ENCODE results near the gene DCANP1. TPM values are rescaled to one million over a fixed set of nuclear protein-coding genes. Genes with fewer than 3 reads are reported as not detected.

DCANP1 gene
- total RNA-seq, 1 donor from 2014 or later, result not detected

DNA sequence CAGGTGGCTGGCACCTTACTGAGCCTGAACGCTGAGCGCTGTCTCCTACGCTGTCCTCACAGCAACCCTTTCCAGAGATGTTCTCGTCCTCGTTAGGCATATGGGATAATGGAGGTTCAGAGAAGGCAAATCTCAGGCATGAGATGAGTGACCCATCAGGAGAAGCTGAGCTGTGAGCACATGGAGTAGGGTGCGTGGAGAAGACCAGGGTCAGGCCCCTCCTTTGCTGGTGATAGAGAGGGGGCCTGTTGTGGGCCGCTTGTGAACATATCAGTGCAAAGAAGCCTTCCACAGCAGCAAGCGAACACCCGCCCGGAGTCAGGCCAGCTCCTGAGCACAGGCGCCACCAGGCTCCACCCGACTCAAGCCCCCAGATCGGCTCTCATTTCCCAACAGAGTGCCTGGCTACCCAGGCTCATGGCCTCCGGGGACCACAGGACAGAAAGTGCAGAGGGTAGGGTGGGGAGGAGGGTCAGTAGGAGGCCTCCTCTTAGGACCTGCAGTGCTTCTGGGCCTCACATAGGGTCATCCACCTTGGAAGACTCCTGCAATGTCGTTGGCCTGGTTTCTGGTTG, 20.0 kb upstream of the DCANP1 start:
- H3K27ac Mint-ChIP-seq (ENCODE audit: unreplicated experiment), result no peak overlapping the region
- H3K27me3 Mint-ChIP-seq (ENCODE audit: low read depth), result peaks cover 79% of the 10 kb centered on the region
- no peaks in the 10 kb centered on the region for H3K9me3 Mint-ChIP-seq (ENCODE audit: low read depth)
- H3K36me3 Mint-ChIP-seq (ENCODE audit: low read depth), result no peaks in the 10 kb centered on the region
- TF ChIP-seq, protein P1, sequence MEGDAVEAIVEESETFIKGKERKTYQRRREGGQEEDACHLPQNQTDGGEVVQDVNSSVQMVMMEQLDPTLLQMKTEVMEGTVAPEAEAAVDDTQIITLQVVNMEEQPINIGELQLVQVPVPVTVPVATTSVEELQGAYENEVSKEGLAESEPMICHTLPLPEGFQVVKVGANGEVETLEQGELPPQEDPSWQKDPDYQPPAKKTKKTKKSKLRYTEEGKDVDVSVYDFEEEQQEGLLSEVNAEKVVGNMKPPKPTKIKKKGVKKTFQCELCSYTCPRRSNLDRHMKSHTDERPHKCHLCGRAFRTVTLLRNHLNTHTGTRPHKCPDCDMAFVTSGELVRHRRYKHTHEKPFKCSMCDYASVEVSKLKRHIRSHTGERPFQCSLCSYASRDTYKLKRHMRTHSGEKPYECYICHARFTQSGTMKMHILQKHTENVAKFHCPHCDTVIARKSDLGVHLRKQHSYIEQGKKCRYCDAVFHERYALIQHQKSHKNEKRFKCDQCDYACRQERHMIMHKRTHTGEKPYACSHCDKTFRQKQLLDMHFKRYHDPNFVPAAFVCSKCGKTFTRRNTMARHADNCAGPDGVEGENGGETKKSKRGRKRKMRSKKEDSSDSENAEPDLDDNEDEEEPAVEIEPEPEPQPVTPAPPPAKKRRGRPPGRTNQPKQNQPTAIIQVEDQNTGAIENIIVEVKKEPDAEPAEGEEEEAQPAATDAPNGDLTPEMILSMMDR (IDR thresholded peaks at IDR 0.05), result no peak
- DNase-seq (ENCODE audit: low spot score), result peak; percentile 60
- H3K4me3 Mint-ChIP-seq (ENCODE audit: unreplicated experiment), result no peak overlapping the region
- H3K4me1 Mint-ChIP-seq (ENCODE audit: low read depth), result peaks cover 7% of the 10 kb centered on the region

DNA sequence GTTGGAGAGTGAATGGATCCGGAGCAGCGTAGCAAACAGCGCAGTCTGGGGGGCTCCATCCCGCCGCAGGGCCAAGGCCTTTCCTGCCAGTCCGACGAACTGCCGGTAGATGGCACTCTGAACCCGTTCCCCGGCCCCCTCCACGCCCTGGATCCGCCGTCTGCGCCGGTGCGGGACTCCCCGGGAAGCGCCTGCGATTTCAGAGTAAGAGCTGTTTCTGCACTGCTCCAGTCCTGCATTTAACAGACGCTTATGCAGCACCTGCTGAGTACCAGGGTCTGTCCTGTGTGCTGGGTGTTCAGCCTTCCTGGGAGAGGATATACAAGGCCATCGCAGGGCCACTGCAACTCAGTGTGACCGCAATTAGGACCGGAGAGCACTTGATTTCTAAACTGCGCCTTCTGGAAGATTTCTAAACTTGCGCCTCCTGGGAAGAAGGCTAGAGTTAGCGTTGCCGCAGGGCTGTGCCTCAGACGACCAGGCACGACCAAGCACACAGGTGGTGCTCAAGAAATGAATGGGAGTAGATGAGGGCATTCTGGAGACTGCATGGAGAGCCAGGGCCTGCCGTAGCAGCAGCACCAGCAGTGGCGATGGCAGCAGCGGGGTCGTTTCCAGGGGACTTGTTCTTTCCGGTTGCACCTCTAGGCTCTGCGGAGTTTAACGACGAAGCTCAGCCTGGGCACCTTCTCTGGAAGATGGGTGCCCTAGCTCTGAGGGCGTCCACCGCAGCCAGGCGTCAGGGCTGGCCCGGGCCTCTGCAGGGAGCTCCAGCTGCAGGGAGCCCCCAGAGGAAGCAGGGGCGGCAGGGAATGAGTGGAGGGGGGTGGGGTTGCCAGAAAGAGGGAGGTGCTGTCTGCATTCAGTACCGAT, 19.3 kb upstream of the DCANP1 start:
- H3K4me1 Mint-ChIP-seq (ENCODE audit: low read depth), result peaks cover 7% of the 10 kb centered on the region
- DNase-seq (ENCODE audit: low spot score), result peak; percentile 92
- no peak overlapping the region for H3K27ac Mint-ChIP-seq (ENCODE audit: unreplicated experiment)
- H3K36me3 Mint-ChIP-seq (ENCODE audit: low read depth), result no peaks in the 10 kb centered on the region
- H3K4me3 Mint-ChIP-seq (ENCODE audit: unreplicated experiment), result peak overlapping the region; percentile 61
- peaks cover 75% of the 10 kb centered on the region for H3K27me3 Mint-ChIP-seq (ENCODE audit: low read depth)
- no peaks in the 10 kb centered on the region for H3K9me3 Mint-ChIP-seq (ENCODE audit: low read depth)
- TF ChIP-seq, protein P1 (IDR thresholded peaks at IDR 0.05), result peak; percentile 97

DNA sequence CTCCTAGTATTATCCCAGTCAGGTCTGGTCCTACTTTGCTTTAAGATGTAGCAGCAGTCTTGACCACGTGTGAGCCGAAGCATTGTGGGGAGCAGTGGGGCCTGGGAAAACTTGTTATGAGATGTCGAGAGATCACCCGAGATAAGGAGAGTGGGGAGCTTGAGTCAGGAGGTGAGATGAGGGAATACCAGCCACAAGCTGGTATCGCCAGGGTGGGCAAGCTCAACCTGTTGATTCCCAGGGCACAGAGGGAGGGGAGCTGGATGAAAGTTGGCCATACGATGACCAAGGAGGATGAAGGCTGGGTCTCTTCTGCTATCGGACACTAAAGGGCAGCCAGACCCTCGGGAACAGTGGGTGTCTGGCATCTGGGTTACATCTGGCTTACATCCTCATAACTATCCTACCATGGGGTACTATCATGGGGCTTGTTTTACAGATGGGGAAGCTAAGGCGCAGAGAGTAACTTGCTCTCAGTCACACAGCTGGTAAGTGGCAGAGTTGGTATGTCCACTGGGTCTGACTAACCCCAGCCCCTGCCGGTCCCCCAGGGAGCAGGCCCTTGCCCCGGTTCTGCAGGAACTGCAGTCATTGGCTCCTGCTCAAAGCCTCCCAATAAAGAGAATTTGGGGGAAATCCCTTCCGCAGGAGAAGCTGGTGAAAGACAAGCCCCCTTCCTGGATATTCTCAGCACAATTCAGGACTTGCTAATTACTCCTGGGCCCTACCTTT, 18.4 kb upstream of the DCANP1 start:
- Mint-ChIP-seq H3K4me1 (ENCODE audit: low read depth) (peaks cover 7% of the 10 kb centered on the region), H3K36me3 (ENCODE audit: low read depth) (no peaks in the 10 kb centered on the region), H3K27me3 (ENCODE audit: low read depth) (peaks cover 74% of the 10 kb centered on the region), H3K27ac (ENCODE audit: unreplicated experiment) (no peak overlapping the region), H3K4me3 (ENCODE audit: unreplicated experiment) (no peak overlapping the region), H3K9me3 (ENCODE audit: low read depth) (no peaks in the 10 kb centered on the region)
- peak; percentile 56 for DNase-seq (ENCODE audit: low spot score)
- TF ChIP-seq, protein P1 (IDR thresholded peaks at IDR 0.05), result no peak

DNA sequence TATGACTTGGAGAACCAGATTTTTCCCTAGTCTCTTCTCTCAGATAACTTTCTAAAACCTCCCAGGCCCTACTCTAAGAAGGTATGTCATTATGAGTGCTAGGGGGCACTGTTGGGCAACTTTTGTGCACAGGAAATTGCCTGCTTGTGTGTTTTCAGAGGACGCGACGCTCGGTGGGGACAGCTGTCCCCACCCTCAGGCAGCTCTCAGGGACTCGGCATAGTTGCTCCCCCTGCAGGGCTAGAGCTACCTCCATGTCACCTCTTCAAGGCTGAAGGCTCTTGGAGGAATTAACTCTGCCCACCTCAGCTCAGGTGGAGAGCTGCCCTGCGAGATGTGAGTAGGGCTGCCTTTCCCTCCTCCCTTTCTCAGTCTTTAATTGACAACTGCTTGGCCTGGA, 15.2 kb upstream of the DCANP1 start:
- H3K9me3 Mint-ChIP-seq (ENCODE audit: low read depth), result no peaks in the 10 kb centered on the region
- DNase-seq (ENCODE audit: low spot score), result peak; percentile 19
- H3K4me3 Mint-ChIP-seq (ENCODE audit: unreplicated experiment), result no peak overlapping the region
- TF ChIP-seq, protein P1 (IDR thresholded peaks at IDR 0.05), result peak; percentile 79
- H3K27me3 Mint-ChIP-seq (ENCODE audit: low read depth), result peaks cover 58% of the 10 kb centered on the region
- no peak overlapping the region for H3K27ac Mint-ChIP-seq (ENCODE audit: unreplicated experiment)
- peaks cover 1% of the 10 kb centered on the region for H3K36me3 Mint-ChIP-seq (ENCODE audit: low read depth)
- peaks cover 15% of the 10 kb centered on the region for H3K4me1 Mint-ChIP-seq (ENCODE audit: low read depth)

All from chondrocyte (in vitro differentiated cells).